AG10803 (cell line): Measurements from ENCODE around the gene FTO.

Source experiments
- DNase-seq: peaks from one replicate; pipeline ENCODE4 v3.0.0; 2010; ENCODE audit warnings: low read depth
- H3K4me3 ChIP-seq: 2 replicates; pipeline ENCODE4 v1.5.1; 2011; ENCODE audit warnings: mild to moderate bottlenecking, low read length, control low read depth
- CTCF ChIP-seq: conservative IDR thresholded peaks from 2 replicates; pipeline ENCODE4 v1.5.1; 2011; ENCODE audit warnings: mild to moderate bottlenecking, low read length, control low read depth, inconsistent platforms

The FTO gene

GRCh38 chr16:53821487-53821886, 117.5 kb downstream of the FTO start:
- DNase-seq, result peak; percentile 49
- no peak for TF ChIP-seq CTCF
- H3K4me3 ChIP-seq, result no peak overlapping the region

- no peak overlapping the region for H3K4me3 ChIP-seq
- TF ChIP-seq CTCF, result peak; percentile 38
- peak; percentile 90 for DNase-seq
Measured at GRCh38 chr16:53821957-53822625, 118.1 kb downstream of the FTO start.

- no peak for TF ChIP-seq CTCF
- no peak overlapping the region for H3K4me3 ChIP-seq
- peak; percentile 50 for DNase-seq
Measured at GRCh38 chr16:53822936-53823529, 119.1 kb downstream of the FTO start.

- H3K4me3 ChIP-seq, result no peak overlapping the region
- no peak for DNase-seq
- no peak for TF ChIP-seq CTCF
Measured at GRCh38 chr16:53826658-53827057, 122.7 kb downstream of the FTO start.

GRCh38 chr16:53827741-53828140, 123.8 kb downstream of the FTO start:
- H3K4me3 ChIP-seq, result no peak overlapping the region
- no peak for DNase-seq
- no peak for TF ChIP-seq CTCF

GRCh38 chr16:53829186-53829747, 125.3 kb downstream of the FTO start:
- TF ChIP-seq CTCF, result no peak
- DNase-seq, result peak; percentile 29
- no peak overlapping the region for H3K4me3 ChIP-seq
